CD14-positive monocyte (primary cell): Measurements from ENCODE around the gene ALG14. TPM values are rescaled to one million over a fixed set of nuclear protein-coding genes. Genes with fewer than 3 reads are reported as not detected.

Experiments used
- DNase-seq, 3 donors: peaks; one replicate each; pipeline ENCODE4 v3.0.0-alpha.2; 2011 to 2022
- H2AFZ ChIP-seq: 2 replicates; pipeline ENCODE4 v1.6.0; 2012; ENCODE audit warnings: mild to moderate bottlenecking, low read depth, low read length, inconsistent platforms; ENCODE audit not compliant: insufficient read depth, poor library complexity, severe bottlenecking
- H3K27ac ChIP-seq, 2 donors: 1 replicate in 1 of 2; 2 replicates in 1 of 2; pipeline ENCODE4 v1.5.1; 2012 to 2013; ENCODE audit warnings: low read length in 2 of 2, control low read depth in 1 of 2, inconsistent platforms in 1 of 2, low read depth in 1 of 2, mild to moderate bottlenecking in 1 of 2
- H3K27me3 ChIP-seq, 2 donors: one replicate each; pipeline versions ENCODE4 v1.6.0 to v1.6.1; 2011 to 2013; ENCODE audit warnings: low read length in 2 of 2; ENCODE audit not compliant: control insufficient read depth in 2 of 2, insufficient read depth in 2 of 2
- H3K36me3 ChIP-seq, 2 donors: replicated peaks in 1 of 2; 1 replicate in 1 of 2; 2 replicates in 1 of 2; pipeline versions ENCODE4 v1.5.1 to v1.6.1; 2012 to 2013; ENCODE audit warnings: low read length in 2 of 2, control low read depth in 1 of 2, inconsistent platforms in 1 of 2, mild to moderate bottlenecking in 1 of 2; ENCODE audit not compliant: insufficient read depth in 2 of 2, control insufficient read depth in 1 of 2
- H3K4me1 ChIP-seq, 2 donors: 1 replicate in 1 of 2; 2 replicates in 1 of 2; pipeline versions ENCODE4 v1.5.1 to v1.6.1; 2012 to 2013; ENCODE audit warnings: low read length in 2 of 2, control low read depth in 1 of 2, inconsistent platforms in 1 of 2, mild to moderate bottlenecking in 1 of 2, moderate library complexity in 1 of 2; ENCODE audit not compliant: insufficient read depth in 2 of 2, control insufficient read depth in 1 of 2
- H3K4me2 ChIP-seq: replicated peaks from 2 replicates; pipeline ENCODE3; 2012; ENCODE audit warnings: low read length, moderate library complexity, mild to moderate bottlenecking; ENCODE audit not compliant: poor library complexity, severe bottlenecking; ENCODE audit errors: extremely low read depth
- H3K4me3 ChIP-seq, 3 experiments: fragments of 200-600 bp in 1 of 3; sonication (generic) in 1 of 3; replicated peaks in 1 of 3; 1 replicate in 2 of 3; 2 replicates in 1 of 3; pipeline ENCODE4 v1.5.1; 2011 to 2013; ENCODE audit warnings: low read length in 3 of 3, mild to moderate bottlenecking in 3 of 3, control low read depth in 2 of 3, low read depth in 2 of 3, inconsistent platforms in 1 of 3, moderate library complexity in 1 of 3
- H3K79me2 ChIP-seq: 2 replicates; pipeline ENCODE4 v1.6.0; 2012; ENCODE audit warnings: mild to moderate bottlenecking, control low read depth, inconsistent platforms, low read length, moderate library complexity; ENCODE audit not compliant: insufficient read depth
- H3K9ac ChIP-seq: 2 replicates; pipeline ENCODE4 v1.6.0; 2017; ENCODE audit warnings: low read length, mild to moderate bottlenecking; ENCODE audit not compliant: insufficient read depth, poor library complexity, severe bottlenecking
- H3K9me3 ChIP-seq, 2 donors: replicated peaks in 1 of 2; 1 replicate in 1 of 2; 2 replicates in 1 of 2; pipeline versions ENCODE4 v1.5.1 to v1.6.1; 2012 to 2013; ENCODE audit warnings: low read length in 2 of 2, control low read depth in 1 of 2; ENCODE audit not compliant: control insufficient read depth in 1 of 2, insufficient read depth in 1 of 2
- H4K20me1 ChIP-seq: 2 replicates; pipeline ENCODE4 v1.6.0; 2012; ENCODE audit warnings: mild to moderate bottlenecking, low read length, control low read depth, moderate library complexity; ENCODE audit not compliant: insufficient read depth
- H3K27ac Mint-ChIP-seq, 7 donors: one replicate each; pipeline ENCODE4 v1.8.0; 2020; ENCODE audit warnings: mild to moderate bottlenecking in 7 of 7, mixed read lengths in 7 of 7, moderate library complexity in 6 of 7, inconsistent platforms in 2 of 7
- H3K27me3 Mint-ChIP-seq, 3 donors: one replicate each; pipeline ENCODE4 v1.8.0; 2021 to 2022; ENCODE audit warnings: low read depth in 3 of 3, mild to moderate bottlenecking in 3 of 3, mixed read lengths in 3 of 3, moderate library complexity in 3 of 3, inconsistent platforms in 1 of 3
- H3K36me3 Mint-ChIP-seq, 2 donors: one replicate each; pipeline ENCODE4 v1.8.0; 2020; ENCODE audit warnings: mixed read lengths in 2 of 2, inconsistent platforms in 1 of 2, mild to moderate bottlenecking in 1 of 2
- H3K4me1 Mint-ChIP-seq: one replicate; pipeline ENCODE4 v1.8.0; 2020; ENCODE audit warnings: mild to moderate bottlenecking, mixed read lengths
- H3K4me3 Mint-ChIP-seq, 2 donors: one replicate each; pipeline ENCODE4 v1.8.0; 2020; ENCODE audit warnings: mild to moderate bottlenecking in 2 of 2, mixed read lengths in 2 of 2, moderate library complexity in 1 of 2
- H3K9me3 Mint-ChIP-seq, 7 donors: one replicate each; pipeline ENCODE4 v1.8.0; 2020 to 2022; ENCODE audit warnings: mixed read lengths in 7 of 7, mild to moderate bottlenecking in 6 of 7, moderate library complexity in 6 of 7, inconsistent platforms in 2 of 7
- CTCF ChIP-seq: fragments of 200-600 bp; IDR thresholded peaks from one replicate; pipeline ENCODE4 v1.8.0; 2022; ENCODE audit warnings: antibody characterized with exemption, mild to moderate bottlenecking
- intact Hi-C, 2 donors: fragments of 100-400 bp; cut with micrococcal nuclease; formaldehyde crosslinking; loops; one replicate each; pipeline versions ENCODE4 v1.15.0 to v1.15.1; 2023
- polyA plus RNA-seq, 3 donors: library from polyadenylated mRNA; depleted of rRNA in 1 of 3; unstranded in 2 of 3; stranded (reverse) in 1 of 3; fragments of 300-500 nt in 2 of 3; fragments of >200 nt in 1 of 3; fragmentation: Illumina TruSeq in 2 of 3; gene quantifications; 1 replicate in 2 of 3; 2 replicates in 1 of 3; pipeline ENCODE4 v1.2.3, GENCODE V29; 2012 to 2021

The ALG14 gene
- polyA plus RNA-seq, 3 donors, result 0.27 to 5.5 (median 4.4) TPM

- no peak for DNase-seq
- Mint-ChIP-seq H3K27me3 (peaks cover 0 to 2% (median 0%) of the 10 kb centered on the region in 3 donors), H3K4me1 (peaks cover 6% of the 10 kb centered on the region), H3K9me3 (peaks cover 2 to 10% (median 6%) of the 10 kb centered on the region in 7 donors), H3K4me3 (no peak overlapping the region), H3K36me3 (peaks cover 0 to 3% of the 10 kb centered on the region in 2 donors), H3K27ac (no peak overlapping the region)
- H4K20me1 ChIP-seq, result no peaks in the 10 kb centered on the region
- intact Hi-C loops, result no loop called here
- no peaks in the 10 kb centered on the region for H3K36me3 ChIP-seq
- no peak overlapping the region for H3K9ac ChIP-seq
- no peak for TF ChIP-seq CTCF
- no peak overlapping the region for H3K4me2 ChIP-seq
- peaks cover 10 to 11% of the 10 kb centered on the region in 2 donors for H3K4me1 ChIP-seq
- H3K27me3 ChIP-seq, result no peaks in the 10 kb centered on the region
- no peak overlapping the region for H2AFZ ChIP-seq
- no peak overlapping the region for H3K4me3 ChIP-seq
- peaks cover 0 to 3% of the 10 kb centered on the region in 2 donors for H3K9me3 ChIP-seq
- no peaks in the 10 kb centered on the region for H3K79me2 ChIP-seq
- H3K27ac ChIP-seq, result no peak overlapping the region
Measured at GRCh38 chr1:95033843-95034242, 38.9 kb downstream of the ALG14 start.

DNA sequence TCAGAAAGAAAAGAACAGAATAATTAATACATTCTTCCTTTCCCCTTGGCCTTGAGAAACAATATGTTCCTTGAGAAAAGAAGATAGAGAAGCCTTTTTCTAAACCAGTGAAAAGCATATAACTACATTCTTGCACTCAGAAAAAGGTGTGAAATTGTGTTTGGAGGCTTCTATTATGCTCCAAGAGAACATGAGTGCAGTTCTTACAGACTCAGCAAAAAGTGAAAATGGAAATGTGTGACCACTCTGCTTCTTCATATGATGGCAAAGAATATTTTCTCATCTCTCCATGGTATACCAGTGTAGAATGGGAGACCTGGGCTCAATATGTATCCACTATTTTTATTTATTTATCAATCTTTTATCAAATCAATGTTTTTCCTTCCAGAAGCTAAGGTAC is 43.2 kb downstream of the ALG14 start:
- TF ChIP-seq CTCF, result no peak
- Histone ChIP-seq H3K27ac (no peak overlapping the region), H3K36me3 (peaks cover 0 to 18% of the 10 kb centered on the region in 2 donors), H3K9me3 (peaks cover 0 to 8% of the 10 kb centered on the region in 2 donors), H3K79me2 (no peaks in the 10 kb centered on the region), H3K27me3 (no peaks in the 10 kb centered on the region), H3K4me1 (no peaks in the 10 kb centered on the region), H2AFZ (no peak overlapping the region), H3K9ac (no peak overlapping the region), H3K4me2 (no peak overlapping the region), H4K20me1 (no peaks in the 10 kb centered on the region), H3K4me3 (no peak overlapping the region)
- no peak for DNase-seq
- H3K36me3 Mint-ChIP-seq, result peaks cover 11 to 12% of the 10 kb centered on the region in 2 donors
- no peak overlapping the region for H3K4me3 Mint-ChIP-seq
- H3K27me3 Mint-ChIP-seq, result peaks cover 0 to 2% (median 0%) of the 10 kb centered on the region in 3 donors
- no peak overlapping the region for H3K27ac Mint-ChIP-seq
- no peaks in the 10 kb centered on the region for H3K4me1 Mint-ChIP-seq
- intact Hi-C loops, result no loop called here
- peaks cover 3 to 19% (median 10%) of the 10 kb centered on the region in 7 donors for H3K9me3 Mint-ChIP-seq
